Astrocyte (in vitro differentiated cells and primary cell): ENCODE measurements around the gene WDR54. TPM values are rescaled to one million over a fixed set of nuclear protein-coding genes. Genes with fewer than 3 reads are reported as not detected.

Experiments used
- DNase-seq: peaks from one replicate; pipeline ENCODE4 v3.0.0-alpha.2; 2010; ENCODE audit warnings: low read depth
- FAIRE-seq: peaks from 2 replicates; lab custom pipeline; 2011; peaks lifted over from hg19 to GRCh38; lab: Jason Lieb, UNC
- H2AFZ ChIP-seq: 2 replicates; pipeline ENCODE4 v1.6.0; 2012; ENCODE audit warnings: low read depth, low read length, inconsistent platforms
- H3K27ac ChIP-seq: 2 replicates; pipeline ENCODE4 v1.5.1; 2011; ENCODE audit warnings: low read depth, low read length, inconsistent platforms
- H3K27me3 ChIP-seq: 2 replicates; pipeline ENCODE4 v1.6.0; 2011; ENCODE audit warnings: low read length, inconsistent platforms; ENCODE audit not compliant: insufficient read depth
- H3K36me3 ChIP-seq: 2 replicates; pipeline ENCODE4 v1.5.1; 2011; ENCODE audit warnings: low read length, inconsistent platforms; ENCODE audit not compliant: insufficient read depth
- H3K4me1 ChIP-seq: 2 replicates; pipeline ENCODE4 v1.5.1; 2011; ENCODE audit warnings: low read length, inconsistent platforms; ENCODE audit not compliant: insufficient read depth
- H3K4me2 ChIP-seq: 2 replicates; pipeline ENCODE4 v1.6.0; 2012; ENCODE audit warnings: low read length, inconsistent platforms
- H3K4me3 ChIP-seq: 2 replicates; pipeline ENCODE4 v1.5.1; 2011; ENCODE audit warnings: low read depth, mild to moderate bottlenecking, low read length, inconsistent platforms; ENCODE audit not compliant: insufficient read depth
- H3K79me2 ChIP-seq: 2 replicates; pipeline ENCODE4 v1.6.0; 2012; ENCODE audit warnings: mild to moderate bottlenecking, low read length, inconsistent platforms; ENCODE audit not compliant: insufficient read depth
- H3K9ac ChIP-seq: 2 replicates; pipeline ENCODE4 v1.6.0; 2012; ENCODE audit warnings: mild to moderate bottlenecking, low read length, inconsistent platforms
- H3K9me3 ChIP-seq: 2 replicates; pipeline ENCODE4 v1.5.1; 2012; ENCODE audit warnings: low read depth, mild to moderate bottlenecking, low read length, inconsistent platforms; ENCODE audit not compliant: insufficient read depth
- H4K20me1 ChIP-seq: 2 replicates; pipeline ENCODE4 v1.6.0; 2012; ENCODE audit warnings: low read length, inconsistent platforms; ENCODE audit not compliant: insufficient read depth
- H3K27ac Mint-ChIP-seq: one replicate; pipeline ENCODE4 v1.8.0; 2021; ENCODE audit warnings: mild to moderate bottlenecking, mixed read lengths; ENCODE audit not compliant: unreplicated experiment
- H3K27me3 Mint-ChIP-seq: one replicate; pipeline ENCODE4 v1.8.0; 2021; ENCODE audit warnings: low read depth, mixed read lengths; ENCODE audit not compliant: unreplicated experiment
- H3K36me3 Mint-ChIP-seq: one replicate; pipeline ENCODE4 v1.8.0; 2021; ENCODE audit warnings: low read depth, mixed read lengths; ENCODE audit not compliant: unreplicated experiment
- H3K4me1 Mint-ChIP-seq: one replicate; pipeline ENCODE4 v1.8.0; 2021; ENCODE audit warnings: low read depth, mixed read lengths; ENCODE audit not compliant: unreplicated experiment
- H3K4me3 Mint-ChIP-seq: one replicate; pipeline ENCODE4 v1.8.0; 2021; ENCODE audit warnings: mild to moderate bottlenecking, moderate library complexity, mixed read lengths; ENCODE audit not compliant: unreplicated experiment
- H3K9me3 Mint-ChIP-seq: one replicate; pipeline ENCODE4 v1.8.0; 2021; ENCODE audit warnings: mild to moderate bottlenecking, mixed read lengths; ENCODE audit not compliant: unreplicated experiment
- EZH2 ChIP-seq: IDR thresholded peaks from 2 replicates; pipeline ENCODE4 v1.6.1; 2012; ENCODE audit warnings: mild to moderate bottlenecking, low read length, inconsistent platforms; ENCODE audit not compliant: insufficient read depth
- total RNA-seq: library from RNA; stranded (reverse); gene quantifications from 2 replicates; pipeline ENCODE4 v1.2.1, GENCODE V29; 2021
- TF ChIP-seq, protein P1 (sequence below): IDR thresholded peaks from 2 replicates; pipeline ENCODE4 v1.5.1; 2011; ENCODE audit warnings: low read depth, mild to moderate bottlenecking, inconsistent platforms, low read length, moderate library complexity; ENCODE audit not compliant: insufficient read depth

Gene WDR54
- total RNA-seq, 1 donor from 2014 or later, result 14.8 TPM

DNA sequence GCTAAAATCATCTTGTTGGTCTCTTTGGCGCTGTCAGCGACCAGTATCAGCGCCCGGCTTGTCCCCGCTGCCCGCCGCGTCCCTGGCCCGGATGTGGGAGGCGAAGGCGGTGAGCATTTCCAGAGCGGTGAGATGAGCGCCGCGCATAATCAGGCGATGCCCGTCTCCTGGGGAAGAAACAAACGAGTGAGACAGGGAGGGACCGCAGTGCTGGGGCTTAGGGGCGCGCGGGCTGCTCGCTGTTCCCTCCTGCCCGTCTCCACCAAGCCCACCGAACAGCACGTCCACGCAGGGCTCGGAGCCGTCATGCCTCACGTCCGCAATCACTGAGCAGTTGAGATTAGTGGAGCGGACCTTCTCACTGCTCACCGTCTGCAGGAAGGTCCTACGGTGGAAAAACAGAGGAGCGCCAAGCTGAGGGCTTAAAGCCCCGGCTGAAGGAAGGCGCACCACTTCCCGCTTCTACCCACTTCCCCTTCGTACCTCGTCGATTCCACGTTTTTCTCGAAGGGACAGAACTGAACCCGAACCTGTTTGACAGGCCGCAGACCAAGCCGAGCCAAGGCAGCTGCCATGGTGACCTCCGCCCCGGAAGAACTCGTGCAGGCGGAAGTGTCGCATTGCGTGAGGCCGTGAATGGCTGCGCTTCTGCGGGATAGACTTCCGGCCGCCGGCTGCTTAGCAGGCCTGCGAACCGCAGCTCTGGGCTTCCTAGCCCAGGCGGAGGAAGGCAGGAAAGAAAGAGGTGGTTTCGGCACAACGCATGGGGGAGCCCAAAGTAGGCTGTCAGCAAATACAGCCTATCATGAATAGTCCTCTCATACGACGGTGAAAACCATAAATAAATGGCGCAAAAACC, 50.8 kb downstream of the WDR54 start, which contains the start of gene MRPL53:
TSS of gene MRPL53 (minus strand) at position 595 of the 859 bp plus-strand sequence. CDS start at position 575, 20 bp downstream.
- H3K4me1 ChIP-seq, result peaks cover 15% of the 10 kb centered on the region
- peak within 1 kb of the TSS; percentile 91 for H3K9ac ChIP-seq
- peak within 1 kb of the TSS; percentile 95 for H3K4me2 ChIP-seq
- no peak for FAIRE-seq
- peaks cover 4% of the 10 kb centered on the region for H3K79me2 ChIP-seq
- H3K4me3 Mint-ChIP-seq, result peak within 1 kb of the TSS; percentile 96
- H3K4me3 ChIP-seq, result peak within 1 kb of the TSS; percentile 96
- peak within 1 kb of the TSS; percentile 94 for H2AFZ ChIP-seq
- H3K36me3 ChIP-seq, result peaks cover 7% of the 10 kb centered on the region
- no peak for TF ChIP-seq EZH2
- TF ChIP-seq, protein P1, sequence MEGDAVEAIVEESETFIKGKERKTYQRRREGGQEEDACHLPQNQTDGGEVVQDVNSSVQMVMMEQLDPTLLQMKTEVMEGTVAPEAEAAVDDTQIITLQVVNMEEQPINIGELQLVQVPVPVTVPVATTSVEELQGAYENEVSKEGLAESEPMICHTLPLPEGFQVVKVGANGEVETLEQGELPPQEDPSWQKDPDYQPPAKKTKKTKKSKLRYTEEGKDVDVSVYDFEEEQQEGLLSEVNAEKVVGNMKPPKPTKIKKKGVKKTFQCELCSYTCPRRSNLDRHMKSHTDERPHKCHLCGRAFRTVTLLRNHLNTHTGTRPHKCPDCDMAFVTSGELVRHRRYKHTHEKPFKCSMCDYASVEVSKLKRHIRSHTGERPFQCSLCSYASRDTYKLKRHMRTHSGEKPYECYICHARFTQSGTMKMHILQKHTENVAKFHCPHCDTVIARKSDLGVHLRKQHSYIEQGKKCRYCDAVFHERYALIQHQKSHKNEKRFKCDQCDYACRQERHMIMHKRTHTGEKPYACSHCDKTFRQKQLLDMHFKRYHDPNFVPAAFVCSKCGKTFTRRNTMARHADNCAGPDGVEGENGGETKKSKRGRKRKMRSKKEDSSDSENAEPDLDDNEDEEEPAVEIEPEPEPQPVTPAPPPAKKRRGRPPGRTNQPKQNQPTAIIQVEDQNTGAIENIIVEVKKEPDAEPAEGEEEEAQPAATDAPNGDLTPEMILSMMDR, result no peak
- no peaks in the 10 kb centered on the region for H3K27me3 Mint-ChIP-seq
- H4K20me1 ChIP-seq, result no peaks in the 10 kb centered on the region
- H3K27me3 ChIP-seq, result no peaks in the 10 kb centered on the region
- H3K36me3 Mint-ChIP-seq, result peaks cover 13% of the 10 kb centered on the region
- peak; percentile 91 for DNase-seq
- no peaks in the 10 kb centered on the region for H3K9me3 ChIP-seq
- H3K27ac Mint-ChIP-seq, result peak within 1 kb of the TSS; percentile 98
- H3K9me3 Mint-ChIP-seq, result no peaks in the 10 kb centered on the region
- peaks cover 7% of the 10 kb centered on the region for H3K4me1 Mint-ChIP-seq
- peak within 1 kb of the TSS; percentile 83 for H3K27ac ChIP-seq

DNA sequence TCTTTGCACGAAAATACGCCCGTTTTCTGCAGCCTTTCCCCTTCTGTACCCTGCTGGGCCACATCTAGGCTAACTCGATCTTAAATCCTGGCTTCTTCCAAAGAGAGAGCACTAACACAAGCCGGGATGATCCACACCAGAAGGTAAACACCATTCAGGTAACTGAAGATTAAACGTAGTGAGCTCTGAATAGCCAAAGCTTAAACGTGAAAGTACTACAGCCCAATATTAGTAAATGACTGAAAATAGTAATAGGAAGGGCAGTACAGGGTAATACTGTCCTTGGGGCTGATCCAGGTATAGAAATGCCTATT, 51.4 kb downstream of the WDR54 start:
- Histone ChIP-seq H3K36me3 (peaks cover 7% of the 10 kb centered on the region), H3K4me1 (peaks cover 15% of the 10 kb centered on the region), H3K9ac (peak overlapping the region; percentile 91), H4K20me1 (no peaks in the 10 kb centered on the region), H3K4me2 (peak overlapping the region; percentile 95), H3K79me2 (peaks cover 4% of the 10 kb centered on the region), H3K27ac (peak overlapping the region; percentile 83), H3K9me3 (no peaks in the 10 kb centered on the region), H2AFZ (peak overlapping the region; percentile 94), H3K27me3 (no peaks in the 10 kb centered on the region), H3K4me3 (peak overlapping the region; percentile 96)
- Mint-ChIP-seq H3K4me3 (peak overlapping the region; percentile 96), H3K36me3 (peaks cover 13% of the 10 kb centered on the region), H3K27me3 (no peaks in the 10 kb centered on the region), H3K9me3 (no peaks in the 10 kb centered on the region), H3K27ac (peak overlapping the region; percentile 98), H3K4me1 (peaks cover 7% of the 10 kb centered on the region)
- FAIRE-seq (no peak), DNase-seq (no peak)
- TF ChIP-seq, protein P1, result no peak
- TF ChIP-seq EZH2, result no peak

DNA sequence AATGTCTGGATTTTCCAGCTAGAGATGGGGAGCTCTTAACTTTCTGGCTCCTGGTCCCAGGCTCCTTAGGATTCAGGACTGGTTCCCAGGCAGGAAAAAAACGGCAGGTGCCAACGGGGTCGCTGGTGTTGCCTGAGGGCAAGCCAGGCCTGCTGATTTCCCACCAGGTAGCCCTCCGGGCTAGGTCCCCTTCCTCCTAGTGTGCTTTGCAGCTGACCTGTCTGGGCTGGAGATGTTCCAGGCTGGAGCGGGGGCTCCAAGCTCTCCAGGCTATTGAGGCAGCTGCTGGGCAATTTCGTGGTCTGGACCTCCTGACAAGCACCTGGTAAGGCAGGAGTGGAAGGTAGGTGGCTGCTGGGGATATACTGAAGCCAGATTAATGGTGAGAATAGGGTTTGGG, 53.0 kb downstream of the WDR54 start:
- Histone ChIP-seq H3K4me3 (no peak overlapping the region), H3K27me3 (no peaks in the 10 kb centered on the region), H3K36me3 (peaks cover 7% of the 10 kb centered on the region), H3K4me1 (peaks cover 15% of the 10 kb centered on the region), H3K79me2 (peaks cover 4% of the 10 kb centered on the region), H3K9me3 (no peaks in the 10 kb centered on the region), H3K4me2 (no peak overlapping the region), H4K20me1 (no peaks in the 10 kb centered on the region), H3K27ac (no peak overlapping the region), H2AFZ (no peak overlapping the region), H3K9ac (no peak overlapping the region)
- H3K27ac Mint-ChIP-seq, result no peak overlapping the region
- no peak for FAIRE-seq
- DNase-seq, result no peak
- no peaks in the 10 kb centered on the region for H3K27me3 Mint-ChIP-seq
- H3K4me3 Mint-ChIP-seq, result peak overlapping the region; percentile 40
- no peaks in the 10 kb centered on the region for H3K9me3 Mint-ChIP-seq
- peaks cover 7% of the 10 kb centered on the region for H3K4me1 Mint-ChIP-seq
- H3K36me3 Mint-ChIP-seq, result peaks cover 15% of the 10 kb centered on the region
- TF ChIP-seq, protein P1, result no peak
- no peak for TF ChIP-seq EZH2
